ENCODE data around the gene TRPM3. TPM values are rescaled to one million over a fixed set of nuclear protein-coding genes. Genes with fewer than 3 reads are reported as not detected.

TRPM3 gene
- total RNA-seq, 1 experiment from 2014 or later, result not detected

DNA sequence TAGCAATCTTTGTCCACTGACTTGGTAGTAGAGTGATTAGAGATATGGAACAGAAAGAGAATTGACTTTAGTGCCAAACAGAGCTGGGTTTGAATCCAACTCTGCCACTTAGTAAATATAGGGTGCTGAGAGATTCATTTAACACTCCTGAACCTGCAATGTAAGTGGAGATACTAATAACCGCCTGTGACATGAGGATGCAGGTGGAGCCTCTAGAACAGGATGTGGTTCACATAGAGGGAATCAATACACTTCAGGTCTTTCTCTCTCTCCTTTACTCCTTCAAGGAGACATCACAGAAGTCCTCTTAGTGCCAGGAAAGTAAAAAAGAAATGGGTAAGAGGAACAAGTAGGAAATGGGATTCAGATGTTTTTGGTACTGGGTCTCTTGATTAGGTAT lies 49.8 kb downstream of the TRPM3 start:
- ChIA-PET POLR2A (no interaction called here), CTCF (no interaction called here)
- no peak for DNase-seq (ENCODE audit: low read depth, low spot score)
- Histone ChIP-seq H3K9me3 (ENCODE audit: control insufficient read depth, insufficient read depth, low read depth, low read length) (no peaks in the 10 kb centered on the region), H3K27me3 (ENCODE audit: control insufficient read depth, insufficient read depth, low read length) (no peaks in the 10 kb centered on the region), H3K4me3 (ENCODE audit: low read depth in 2 of 2, low read length in 2 of 2) (no peak overlapping the region), H3K27ac (ENCODE audit: low read length) (no peak overlapping the region), H3K4me1 (ENCODE audit: control insufficient read depth, insufficient read depth, low read length) (no peaks in the 10 kb centered on the region), H3K36me3 (ENCODE audit: control insufficient read depth, insufficient read depth, low read length) (no peaks in the 10 kb centered on the region)
- no TSS peak for BruUV-seq (replicated peaks)
- TF ChIP-seq TCF7L2 (IDR thresholded peaks at IDR 0.05; ENCODE audit: low read depth, low read length) (no peak), SIN3A (IDR thresholded peaks at IDR 0.05; ENCODE audit: borderline replicate concordance, insufficient read depth, low read depth, low read length) (no peak), POLR2AphosphoS5 (IDR thresholded peaks at IDR 0.05; ENCODE audit: low read depth, low read length) (no peak)
- TF ChIP-seq, protein P1, sequence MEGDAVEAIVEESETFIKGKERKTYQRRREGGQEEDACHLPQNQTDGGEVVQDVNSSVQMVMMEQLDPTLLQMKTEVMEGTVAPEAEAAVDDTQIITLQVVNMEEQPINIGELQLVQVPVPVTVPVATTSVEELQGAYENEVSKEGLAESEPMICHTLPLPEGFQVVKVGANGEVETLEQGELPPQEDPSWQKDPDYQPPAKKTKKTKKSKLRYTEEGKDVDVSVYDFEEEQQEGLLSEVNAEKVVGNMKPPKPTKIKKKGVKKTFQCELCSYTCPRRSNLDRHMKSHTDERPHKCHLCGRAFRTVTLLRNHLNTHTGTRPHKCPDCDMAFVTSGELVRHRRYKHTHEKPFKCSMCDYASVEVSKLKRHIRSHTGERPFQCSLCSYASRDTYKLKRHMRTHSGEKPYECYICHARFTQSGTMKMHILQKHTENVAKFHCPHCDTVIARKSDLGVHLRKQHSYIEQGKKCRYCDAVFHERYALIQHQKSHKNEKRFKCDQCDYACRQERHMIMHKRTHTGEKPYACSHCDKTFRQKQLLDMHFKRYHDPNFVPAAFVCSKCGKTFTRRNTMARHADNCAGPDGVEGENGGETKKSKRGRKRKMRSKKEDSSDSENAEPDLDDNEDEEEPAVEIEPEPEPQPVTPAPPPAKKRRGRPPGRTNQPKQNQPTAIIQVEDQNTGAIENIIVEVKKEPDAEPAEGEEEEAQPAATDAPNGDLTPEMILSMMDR (IDR thresholded peaks at IDR 0.05), result no peak
- TF ChIP-seq, protein P2, sequence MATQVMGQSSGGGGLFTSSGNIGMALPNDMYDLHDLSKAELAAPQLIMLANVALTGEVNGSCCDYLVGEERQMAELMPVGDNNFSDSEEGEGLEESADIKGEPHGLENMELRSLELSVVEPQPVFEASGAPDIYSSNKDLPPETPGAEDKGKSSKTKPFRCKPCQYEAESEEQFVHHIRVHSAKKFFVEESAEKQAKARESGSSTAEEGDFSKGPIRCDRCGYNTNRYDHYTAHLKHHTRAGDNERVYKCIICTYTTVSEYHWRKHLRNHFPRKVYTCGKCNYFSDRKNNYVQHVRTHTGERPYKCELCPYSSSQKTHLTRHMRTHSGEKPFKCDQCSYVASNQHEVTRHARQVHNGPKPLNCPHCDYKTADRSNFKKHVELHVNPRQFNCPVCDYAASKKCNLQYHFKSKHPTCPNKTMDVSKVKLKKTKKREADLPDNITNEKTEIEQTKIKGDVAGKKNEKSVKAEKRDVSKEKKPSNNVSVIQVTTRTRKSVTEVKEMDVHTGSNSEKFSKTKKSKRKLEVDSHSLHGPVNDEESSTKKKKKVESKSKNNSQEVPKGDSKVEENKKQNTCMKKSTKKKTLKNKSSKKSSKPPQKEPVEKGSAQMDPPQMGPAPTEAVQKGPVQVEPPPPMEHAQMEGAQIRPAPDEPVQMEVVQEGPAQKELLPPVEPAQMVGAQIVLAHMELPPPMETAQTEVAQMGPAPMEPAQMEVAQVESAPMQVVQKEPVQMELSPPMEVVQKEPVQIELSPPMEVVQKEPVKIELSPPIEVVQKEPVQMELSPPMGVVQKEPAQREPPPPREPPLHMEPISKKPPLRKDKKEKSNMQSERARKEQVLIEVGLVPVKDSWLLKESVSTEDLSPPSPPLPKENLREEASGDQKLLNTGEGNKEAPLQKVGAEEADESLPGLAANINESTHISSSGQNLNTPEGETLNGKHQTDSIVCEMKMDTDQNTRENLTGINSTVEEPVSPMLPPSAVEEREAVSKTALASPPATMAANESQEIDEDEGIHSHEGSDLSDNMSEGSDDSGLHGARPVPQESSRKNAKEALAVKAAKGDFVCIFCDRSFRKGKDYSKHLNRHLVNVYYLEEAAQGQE (IDR thresholded peaks at IDR 0.05; ENCODE audit: insufficient read depth in 1 of 2, low read depth in 2 of 2, low read length in 1 of 2), result no peak
- ATAC-seq, result no peak
- intact Hi-C loops (cut with micrococcal nuclease; ENCODE audit: unreplicated experiment) (no loop called here), in situ Hi-C loops (cut with HindIII; ENCODE audit: low pct_unique_long_range_greater_than_20kb, low sequenced_read_pairs) (no loop called here)

DNA sequence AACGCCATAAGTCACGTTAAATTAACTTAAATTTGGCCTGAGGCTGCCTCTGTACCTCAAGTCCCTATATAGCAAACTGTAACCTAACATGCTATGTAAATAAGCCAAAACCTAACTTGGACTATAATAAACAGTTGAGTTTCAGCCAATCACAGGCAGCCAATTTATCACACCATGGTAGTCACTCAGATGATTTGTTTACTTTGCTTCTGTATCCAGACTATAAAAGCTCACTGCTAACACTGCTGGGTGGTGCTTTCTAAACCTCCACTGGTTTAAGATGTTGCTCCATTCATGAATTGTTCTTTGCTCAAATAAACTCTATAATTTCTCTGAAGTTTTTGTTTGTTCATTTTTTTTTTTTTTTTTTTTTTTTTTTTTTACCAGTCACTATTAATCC lies 62.8 kb downstream of the TRPM3 start:
- Histone ChIP-seq H3K4me1 (ENCODE audit: control insufficient read depth, insufficient read depth, low read length) (no peaks in the 10 kb centered on the region), H3K27ac (ENCODE audit: low read length) (no peak overlapping the region), H3K4me3 (ENCODE audit: low read depth in 2 of 2, low read length in 2 of 2) (no peak overlapping the region), H3K9me3 (ENCODE audit: control insufficient read depth, insufficient read depth, low read depth, low read length) (no peaks in the 10 kb centered on the region), H3K27me3 (ENCODE audit: control insufficient read depth, insufficient read depth, low read length) (no peaks in the 10 kb centered on the region), H3K36me3 (ENCODE audit: control insufficient read depth, insufficient read depth, low read length) (no peaks in the 10 kb centered on the region)
- intact Hi-C loops (cut with micrococcal nuclease; ENCODE audit: unreplicated experiment) (no loop called here), in situ Hi-C loops (cut with HindIII; ENCODE audit: low pct_unique_long_range_greater_than_20kb, low sequenced_read_pairs) (no loop called here)
- TF ChIP-seq POLR2AphosphoS5 (IDR thresholded peaks at IDR 0.05; ENCODE audit: low read depth, low read length), result no peak
- TF ChIP-seq, protein P1 (IDR thresholded peaks at IDR 0.05), result no peak
- TF ChIP-seq, protein P2 (IDR thresholded peaks at IDR 0.05; ENCODE audit: insufficient read depth in 1 of 2, low read depth in 2 of 2, low read length in 1 of 2), result no peak
- TF ChIP-seq SIN3A (IDR thresholded peaks at IDR 0.05; ENCODE audit: borderline replicate concordance, insufficient read depth, low read depth, low read length), result no peak
- no peak for TF ChIP-seq TCF7L2 (IDR thresholded peaks at IDR 0.05; ENCODE audit: low read depth, low read length)
- POLR2A ChIA-PET, result no interaction called here
- BruUV-seq (replicated peaks), result no TSS peak
- no peak for ATAC-seq
- DNase-seq (ENCODE audit: low read depth, low spot score), result no peak
- CTCF ChIA-PET, result interaction anchor here (0.7 kb wide), 1 partner anchor 1167 kb away, joined by 3 read pairs; no protein-coding TSS in a partner anchor

All from Panc1 (cell line).